Amygdala (tissue), 56 donors: Measurements from ENCODE around the gene SMYD3.

Experiments used
- DNase-seq, 56 donors: peaks; one replicate each; lab custom pipeline; 2025; lab: John Stamatoyannopoulos, UW

SMYD3 gene

DNA sequence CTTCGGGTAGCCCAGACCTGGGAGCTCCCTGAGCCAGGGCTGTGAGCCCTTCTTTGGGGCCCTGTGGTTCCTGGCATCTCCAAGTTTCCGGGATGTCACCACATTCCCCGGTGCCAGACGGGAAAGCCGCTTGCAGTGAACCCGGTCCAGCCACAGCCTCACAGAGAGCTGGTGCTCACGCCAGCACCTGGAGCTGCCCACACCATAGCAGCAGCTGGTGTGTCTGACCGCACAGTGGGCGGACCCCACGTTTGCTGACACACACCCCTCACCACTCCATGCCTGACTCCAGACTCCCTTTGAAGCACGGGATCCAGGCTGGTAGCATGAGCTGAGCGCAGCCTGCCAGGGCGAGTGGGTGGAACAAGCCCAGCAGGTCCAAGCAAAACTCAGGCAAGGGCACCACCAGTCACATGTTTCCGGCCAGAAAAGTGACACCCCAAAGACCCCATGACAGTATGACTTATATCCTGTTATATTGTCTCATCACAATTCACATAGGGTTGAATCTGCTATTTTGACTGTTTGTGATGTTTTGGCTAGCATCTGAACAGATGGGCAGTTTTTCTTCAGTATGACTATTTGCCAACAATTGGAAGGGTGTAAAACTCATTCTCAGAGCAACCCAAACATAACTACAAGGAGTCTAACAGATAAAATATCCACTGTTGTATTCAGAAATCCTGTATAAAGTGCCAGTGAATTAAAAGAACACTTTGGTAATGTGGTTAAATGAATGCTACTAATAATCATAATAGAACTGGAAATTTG lies 285.4 kb downstream of the SMYD3 start:
- DNase-seq = no peak

DNA sequence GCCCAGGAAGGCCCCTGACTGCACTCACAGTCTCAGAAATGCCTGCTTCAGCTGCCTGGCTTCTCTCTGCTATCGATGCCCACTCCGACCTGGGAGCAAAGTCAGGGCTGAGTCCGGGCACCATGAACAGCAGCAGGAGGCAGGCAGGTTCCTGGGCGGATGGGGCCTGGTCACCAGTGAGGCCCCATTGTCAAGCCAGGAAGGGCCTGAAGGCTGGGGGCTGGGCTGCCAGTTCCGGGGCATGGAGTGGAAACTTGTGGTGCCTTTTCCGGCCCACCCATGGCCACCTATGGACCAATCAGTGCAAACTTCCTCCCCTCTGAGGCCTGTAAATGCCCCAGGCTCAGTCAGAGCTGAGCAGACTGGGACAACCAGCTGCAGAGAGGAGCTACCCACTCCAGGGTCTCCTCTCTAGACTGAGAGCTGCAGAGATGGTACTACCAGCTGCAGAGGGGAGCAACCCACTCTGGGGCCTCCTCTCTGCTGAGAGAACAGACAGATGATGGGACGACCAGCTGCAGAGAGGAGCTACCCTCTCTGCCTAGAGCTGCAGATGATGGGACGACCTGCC lies 286.5 kb downstream of the SMYD3 start:
- no peak for DNase-seq

DNA sequence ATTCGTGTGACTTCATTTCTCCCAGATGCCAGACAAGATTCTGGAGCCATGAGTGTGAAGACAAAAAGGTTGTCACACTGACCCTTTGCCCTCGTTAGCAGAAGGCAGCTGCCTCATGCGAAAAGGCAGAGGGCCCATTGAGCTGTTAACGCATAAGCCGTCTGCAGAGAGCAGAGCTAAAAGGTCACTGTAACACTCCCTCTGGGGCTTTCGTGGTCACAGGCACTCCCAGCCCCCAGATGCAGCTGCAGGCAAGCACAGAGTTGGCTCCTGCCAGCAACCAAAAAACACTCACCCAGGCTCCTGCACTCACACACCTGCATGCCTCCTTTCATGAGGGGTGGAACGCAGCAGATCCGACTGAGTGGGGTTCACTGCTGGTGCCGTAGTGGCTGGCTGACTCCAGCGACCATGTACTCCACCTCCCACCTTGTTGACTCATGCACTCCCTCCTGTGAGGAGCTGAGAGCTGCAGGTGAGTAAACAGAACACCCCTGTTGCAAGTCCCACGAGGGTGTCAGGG lies 287.5 kb downstream of the SMYD3 start:
- DNase-seq = no peak

GRCh38 chr1:246218686-246219085 lies 288.4 kb downstream of the SMYD3 start:
- no peak for DNase-seq

- no peak for DNase-seq
Observed at GRCh38 chr1:246216906-246217305, 290.2 kb downstream of the SMYD3 start.

DNA sequence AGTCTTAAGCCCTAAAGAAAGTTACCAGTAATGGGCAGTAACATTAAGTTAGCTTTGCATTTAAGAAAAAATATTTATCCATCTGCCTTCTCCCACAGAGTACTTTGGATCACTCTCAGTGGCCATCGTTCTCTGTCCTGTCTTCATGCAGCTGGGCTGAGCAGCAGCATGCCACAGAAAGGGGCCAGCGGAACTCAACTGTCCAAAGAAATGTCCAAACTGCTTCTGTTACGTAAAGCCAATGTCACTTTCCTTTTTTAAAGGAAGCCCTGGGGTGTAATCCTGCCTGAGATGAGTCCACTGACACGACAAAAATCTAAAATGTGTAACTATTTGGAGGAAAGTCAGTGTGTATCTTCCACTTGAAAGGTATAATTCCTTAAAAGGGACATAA lies 291.6 kb downstream of the SMYD3 start:
- peak in 4 of 56 donors; percentile 9 to 36 (median 16) for DNase-seq

DNA sequence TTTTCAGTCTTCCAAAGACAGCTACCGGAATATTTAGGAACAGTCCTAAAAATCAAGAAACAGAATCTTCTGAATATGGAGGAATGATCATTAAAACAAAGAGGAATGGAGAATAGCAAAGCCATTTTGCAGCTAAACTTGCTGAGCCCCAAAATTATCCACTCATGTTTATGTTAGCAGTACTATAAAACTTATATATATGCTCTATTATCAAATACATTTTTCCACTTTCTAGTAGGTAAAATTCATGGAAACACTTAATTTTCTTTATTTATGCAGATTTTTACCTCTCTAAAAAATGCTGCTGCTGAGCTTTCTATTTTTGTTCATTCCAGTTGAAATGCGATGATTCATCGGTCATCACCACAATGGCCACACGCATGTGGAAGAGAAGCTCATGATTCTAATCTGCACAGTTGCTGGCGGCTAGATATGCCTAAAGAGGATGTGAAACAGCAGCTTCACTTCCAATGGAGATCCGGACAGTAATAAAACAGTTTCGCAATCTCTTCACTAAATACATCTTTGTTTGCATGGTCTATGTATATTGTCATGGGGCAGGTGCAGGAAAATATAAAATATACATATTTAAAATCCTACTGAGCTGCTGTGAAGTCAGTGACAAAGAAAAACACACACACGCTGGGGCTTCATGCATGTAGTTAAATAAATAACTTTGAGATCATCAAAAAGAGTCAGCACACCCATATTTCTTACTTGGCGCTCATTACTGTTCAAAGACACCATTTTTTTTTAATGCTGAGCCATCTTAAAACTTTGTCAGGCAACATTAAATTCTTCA lies 292.2 kb downstream of the SMYD3 start:
- DNase-seq = peak in 6 of 56 donors; percentile 2 to 42 (median 6)

- no peak for DNase-seq
Observed at GRCh38 chr1:246213947-246214346, 293.1 kb downstream of the SMYD3 start.

DNA sequence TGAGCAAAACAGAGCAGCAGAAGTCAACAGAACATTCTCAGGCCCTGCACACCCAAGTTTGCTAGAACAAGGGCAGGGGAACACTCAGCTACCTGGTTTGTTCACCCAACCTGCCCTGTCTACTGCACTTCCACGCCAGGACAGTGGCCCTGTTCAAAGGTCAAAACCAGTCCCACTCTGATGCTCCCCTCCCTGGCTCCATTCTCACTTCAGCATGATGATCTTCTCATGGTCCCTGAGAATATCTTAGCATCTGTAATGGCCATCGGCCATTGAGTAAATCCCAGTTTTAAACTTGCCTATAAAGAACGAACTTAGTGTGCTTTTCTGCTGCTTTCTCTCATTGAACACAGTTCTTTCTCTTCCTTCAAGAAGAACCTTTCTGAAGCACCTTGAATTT lies 293.6 kb downstream of the SMYD3 start:
- no peak for DNase-seq

- DNase-seq = no peak
Observed at GRCh38 chr1:246213036-246213435, 294.0 kb downstream of the SMYD3 start.

GRCh38 chr1:246212013-246212412 lies 295.1 kb downstream of the SMYD3 start:
- DNase-seq = no peak

DNA sequence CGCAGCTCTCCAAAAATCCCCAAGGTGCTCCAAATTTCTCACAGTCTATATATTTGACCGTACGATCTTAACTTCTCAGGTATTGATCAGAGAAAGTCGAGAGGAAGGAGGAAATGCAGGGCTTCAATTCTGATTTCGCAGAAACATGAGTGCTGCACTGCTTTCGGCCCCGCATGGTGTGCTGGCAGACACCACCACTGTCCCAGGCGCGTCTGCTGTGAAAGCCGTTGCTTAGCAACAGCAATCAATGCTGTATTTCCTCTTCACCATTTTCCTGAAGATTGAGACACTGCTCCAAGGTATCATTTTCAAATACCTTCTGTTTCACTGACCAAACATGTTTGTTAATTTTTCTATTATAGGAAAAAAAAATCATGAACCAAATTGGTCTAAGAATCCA lies 296.3 kb downstream of the SMYD3 start:
- peak in 6 of 56 donors; percentile 7 to 22 (median 15) for DNase-seq

- no peak for DNase-seq
Observed at GRCh38 chr1:246208105-246208504, 299.0 kb downstream of the SMYD3 start.

GRCh38 chr1:246203180-246203579 lies 303.9 kb downstream of the SMYD3 start:
- DNase-seq = no peak

- no peak for DNase-seq
Observed at GRCh38 chr1:246200738-246201137, 306.3 kb downstream of the SMYD3 start.

- DNase-seq = no peak
Observed at GRCh38 chr1:246200225-246200624, 306.9 kb downstream of the SMYD3 start.

GRCh38 chr1:246199086-246199645 lies 307.9 kb downstream of the SMYD3 start:
- no peak for DNase-seq

DNA sequence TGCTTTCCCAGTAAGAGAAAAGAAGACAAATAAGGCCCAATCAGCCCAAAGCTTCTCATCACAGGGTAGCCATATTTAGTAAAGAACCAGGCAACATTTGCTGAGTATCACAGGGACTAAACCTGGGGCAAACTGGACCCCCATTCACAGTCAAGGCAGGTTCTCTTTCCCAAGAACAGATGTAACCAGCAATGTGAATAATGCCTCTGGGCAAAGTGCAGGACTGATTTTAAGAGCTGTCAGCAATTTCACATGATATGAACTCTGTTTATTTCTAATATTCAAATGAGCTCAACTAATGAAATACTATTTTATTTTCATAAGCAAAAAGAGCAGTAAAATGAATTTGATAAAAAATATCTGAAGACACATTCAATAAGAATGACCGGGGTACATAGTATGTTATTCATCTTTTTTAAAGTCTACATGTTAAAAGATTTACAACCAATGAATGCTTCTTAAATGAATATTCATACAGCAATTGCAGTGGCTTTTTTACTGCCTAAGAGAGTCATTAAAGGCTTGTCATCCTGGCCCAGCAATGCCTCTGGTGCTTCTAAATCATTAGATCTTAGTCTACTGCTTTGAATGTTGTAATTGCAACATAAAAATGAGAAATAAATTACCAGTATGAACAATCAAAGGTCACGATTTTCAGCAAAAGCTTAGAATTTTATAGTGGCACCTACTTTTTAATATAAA lies 308.8 kb downstream of the SMYD3 start:
- DNase-seq = no peak

- no peak for DNase-seq
Observed at GRCh38 chr1:246197076-246197475, 310.0 kb downstream of the SMYD3 start.

- no peak for DNase-seq
Observed at GRCh38 chr1:246195296-246195695, 311.8 kb downstream of the SMYD3 start.
